Measurements from ENCODE around the gene SLC11A1. TPM values are rescaled to one million over a fixed set of nuclear protein-coding genes. Genes with fewer than 3 reads are reported as not detected.

The SLC11A1 gene
- total and polyA plus RNA-seq, 2 experiments from 2014 or later, result 0.31 TPM; not detected in 1

GRCh38 chr2:218360453-218360852 is 21.6 kb upstream of the SLC11A1 start (continued):
- no peak for TF ChIP-seq ZNF462 (CRISPR knock-in tag; IDR thresholded peaks at IDR 0.05)
- no peak for TF ChIP-seq EZH2 (IDR thresholded peaks at IDR 0.05; ENCODE audit: low read depth, unreplicated experiment)
- no peak for TF ChIP-seq REST (IDR thresholded peaks at IDR 0.05; ENCODE audit: unreplicated experiment)
- TF ChIP-seq ETS1 (IDR thresholded peaks at IDR 0.05), result no peak
- TF ChIP-seq JUNB (IDR thresholded peaks at IDR 0.05; ENCODE audit: unreplicated experiment), result no peak

Data from GM23338 (cell line).